GM20431 (cell line): ENCODE results near the gene GARS1.
"Not testable (repeated sequence)": the region's sequence is repeated elsewhere in the genome, so short reads cannot be mapped to it uniquely, and the experiment has no call there.

ENCODE experiments used
- in situ Hi-C: fragments of 300-500 bp; cut with MseI, MboI; formaldehyde crosslinking; loops from one replicate; pipeline ENCODE4 v1.15.0; 2020; ENCODE audit warnings: low sequenced_read_pairs; ENCODE audit not compliant: unreplicated experiment

GARS1 gene

GRCh38 chr7:30572212-30572841, 22.4 kb upstream of the GARS1 start:
- in situ Hi-C loops, result no loop called here

DNA sequence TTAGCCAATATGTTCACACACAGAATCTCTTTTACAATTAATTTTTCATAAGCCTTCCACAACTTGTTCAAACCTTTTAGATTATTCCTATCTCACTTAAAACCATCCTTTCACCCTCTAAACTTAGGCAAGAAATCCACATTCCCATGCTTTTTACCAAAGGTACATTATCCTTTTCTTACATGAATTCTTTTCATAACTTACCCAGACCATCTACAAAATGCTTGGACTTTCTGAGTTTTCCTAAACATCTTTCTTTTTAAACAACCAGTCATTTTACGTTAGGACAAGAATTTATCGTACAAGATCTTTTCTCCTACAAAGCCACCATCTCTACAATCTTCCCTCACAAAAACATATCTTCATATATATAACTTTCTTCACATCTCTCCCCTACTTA, 18.8 kb upstream of the GARS1 start:
- in situ Hi-C loops, result no loop called here

GRCh38 chr7:30583181-30583580, 11.5 kb upstream of the GARS1 start:
- in situ Hi-C loops, result no loop called here

DNA sequence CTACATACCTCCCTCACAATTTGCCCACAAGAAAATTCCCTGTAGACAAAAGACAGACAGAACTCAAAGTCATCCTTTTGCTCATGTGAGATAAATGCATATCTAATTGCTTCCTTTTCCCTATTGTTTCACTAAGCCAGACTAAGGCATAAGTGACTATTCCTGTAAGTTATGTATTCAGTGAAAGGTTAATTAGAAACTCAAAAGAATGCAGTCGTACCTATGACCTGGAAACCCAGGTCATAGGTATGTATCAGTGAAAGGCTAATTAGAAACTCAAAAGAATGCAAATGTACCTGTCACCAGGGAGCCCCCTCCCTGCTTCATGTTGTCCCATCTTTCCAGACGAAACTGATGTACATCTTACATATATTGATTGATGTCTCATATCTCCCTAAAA, 10.3 kb upstream of the GARS1 start:
- in situ Hi-C loops, result no loop called here

DNA sequence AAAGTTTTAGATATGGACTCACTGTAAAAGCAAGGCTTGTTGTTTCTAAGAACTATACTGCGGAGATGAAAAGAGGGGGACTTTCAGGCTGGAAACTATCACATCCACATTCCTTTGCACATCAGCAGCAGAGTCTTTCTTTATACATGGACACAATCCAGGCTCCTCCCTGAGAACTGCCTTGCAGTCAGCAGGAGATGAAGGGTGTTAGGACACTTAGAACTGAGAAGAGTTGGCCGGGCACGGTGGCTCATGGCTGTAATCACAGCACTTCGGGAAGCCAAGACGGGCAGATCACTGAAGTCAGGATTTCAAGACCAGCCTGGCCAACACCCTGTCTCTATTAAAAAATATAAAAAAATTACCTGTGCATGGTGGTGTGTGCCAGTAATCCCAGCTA, 9.7 kb upstream of the GARS1 start:
- in situ Hi-C loops, result no loop called here

- in situ Hi-C loops, result no loop called here
These were observed 9.0 kb upstream of the GARS1 start for GRCh38 chr7:30585675-30586074.

- in situ Hi-C loops, result not testable (repeated sequence)
These were observed 7.1 kb upstream of the GARS1 start for GRCh38 chr7:30587547-30587946.

DNA sequence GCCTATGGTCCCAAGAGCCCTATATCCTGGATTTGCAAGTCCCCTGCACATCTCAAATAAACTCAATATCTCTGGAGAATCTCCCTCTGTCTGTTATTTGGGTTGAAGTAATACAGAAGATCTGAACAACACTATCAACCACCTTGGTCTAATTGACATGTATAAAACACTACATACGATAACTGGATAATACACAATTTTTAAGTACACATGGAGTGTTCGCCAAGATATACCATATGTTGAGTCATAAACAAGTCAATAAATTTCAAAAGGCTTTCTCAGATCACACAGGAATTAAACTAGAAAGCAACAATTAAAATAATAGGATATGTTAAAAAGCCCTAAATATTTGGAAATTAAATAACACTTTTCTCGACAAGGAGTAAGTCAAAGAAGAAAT, 5.6 kb upstream of the GARS1 start:
- in situ Hi-C loops, result no loop called here

- in situ Hi-C loops, result no loop called here
These were observed 584 bp upstream of the GARS1 start for GRCh38 chr7:30594048-30594539.

GRCh38 chr7:30595436-30596013, 847 bp downstream of the GARS1 start:
- in situ Hi-C loops, result no loop called here

- in situ Hi-C loops, result no loop called here
These were observed 1.4 kb downstream of the GARS1 start for GRCh38 chr7:30596014-30596641.

DNA sequence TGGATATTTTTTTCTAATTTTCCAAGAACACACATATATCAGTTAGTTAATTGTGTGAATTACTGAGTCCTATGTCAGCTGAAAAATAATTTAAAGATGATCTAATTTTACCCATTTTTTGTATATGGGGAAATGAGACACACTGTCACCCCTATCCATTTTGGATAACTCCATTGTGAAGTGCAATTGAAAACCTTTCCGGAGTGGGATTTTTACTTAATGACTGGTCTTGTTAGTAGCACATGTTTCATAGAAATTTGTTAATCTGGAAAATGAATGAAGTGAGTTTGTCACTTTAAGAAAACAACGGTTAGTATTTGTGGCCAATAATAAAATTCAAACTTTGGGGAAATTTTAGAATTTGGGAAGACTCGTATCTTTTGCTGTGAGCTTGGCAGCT, 2.0 kb downstream of the GARS1 start:
- in situ Hi-C loops, result no loop called here

DNA sequence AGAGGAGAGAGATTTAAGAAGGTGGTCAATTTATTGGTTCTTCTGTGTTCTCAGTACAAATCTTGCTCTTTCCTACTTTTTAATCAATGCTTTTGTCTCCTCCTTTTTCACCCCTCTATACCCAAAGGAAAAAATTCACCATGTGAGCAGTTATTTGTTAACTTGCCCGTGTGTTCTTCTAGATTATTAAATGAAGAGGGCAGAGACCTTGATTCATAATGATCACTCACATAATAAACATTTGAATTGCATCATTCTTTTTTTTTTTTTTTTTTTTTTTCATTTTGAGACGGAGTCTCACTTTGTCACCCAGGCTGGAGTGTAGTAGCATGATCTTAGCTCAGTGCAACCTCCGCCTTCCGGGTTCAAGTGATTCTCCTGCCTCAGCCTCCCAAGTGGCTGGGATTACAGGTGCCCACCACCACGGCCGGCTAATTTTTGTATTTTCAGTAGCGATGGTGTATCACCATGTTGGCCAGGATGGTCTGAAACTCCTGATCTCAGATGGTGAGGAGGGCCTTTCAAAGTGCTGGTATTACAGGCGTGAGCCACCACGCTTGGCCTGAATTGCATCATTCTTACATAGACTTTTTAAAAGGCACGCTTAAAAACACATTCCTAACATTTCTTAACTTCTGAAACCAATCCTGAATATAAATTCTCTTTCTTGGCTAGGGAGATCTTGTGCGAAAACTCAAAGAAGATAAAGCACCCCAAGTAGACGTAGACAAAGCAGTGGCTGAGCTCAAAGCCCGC, 3.6 kb downstream of the GARS1 start:
- in situ Hi-C loops, result no loop called here

GRCh38 chr7:30604901-30605300, 10.2 kb downstream of the GARS1 start:
- in situ Hi-C loops, result no loop called here

- in situ Hi-C loops, result no loop called here
These were observed 11.2 kb downstream of the GARS1 start for GRCh38 chr7:30605832-30606231.

DNA sequence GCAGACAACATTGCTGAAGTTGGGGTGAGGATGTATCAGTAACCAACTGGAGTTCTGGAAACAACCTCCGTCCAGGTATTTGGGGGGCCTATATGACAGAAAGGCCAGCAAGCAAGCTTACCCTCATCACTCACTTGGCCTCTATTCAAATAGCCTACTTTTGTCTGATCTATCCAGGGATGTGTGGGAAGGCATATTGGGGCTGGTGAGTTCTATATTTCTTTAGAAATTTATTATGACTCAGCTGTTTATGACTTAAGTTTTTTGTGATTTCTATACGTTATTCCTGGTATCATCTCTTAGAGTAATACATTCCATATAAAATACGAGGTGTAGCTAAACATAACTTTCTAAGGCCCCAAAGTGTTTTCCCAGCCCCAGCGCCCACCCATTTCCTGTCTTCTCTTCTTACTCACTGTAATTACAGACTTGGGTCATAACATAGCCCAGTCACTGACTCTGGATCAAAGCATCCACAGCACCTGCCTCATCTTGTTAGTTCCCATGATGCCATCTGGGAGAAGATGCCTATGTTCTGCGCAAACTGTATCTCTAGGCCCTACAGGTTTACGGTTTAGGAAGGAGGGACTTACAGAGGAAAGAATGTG, 18.1 kb downstream of the GARS1 start:
- in situ Hi-C loops, result no loop called here

DNA sequence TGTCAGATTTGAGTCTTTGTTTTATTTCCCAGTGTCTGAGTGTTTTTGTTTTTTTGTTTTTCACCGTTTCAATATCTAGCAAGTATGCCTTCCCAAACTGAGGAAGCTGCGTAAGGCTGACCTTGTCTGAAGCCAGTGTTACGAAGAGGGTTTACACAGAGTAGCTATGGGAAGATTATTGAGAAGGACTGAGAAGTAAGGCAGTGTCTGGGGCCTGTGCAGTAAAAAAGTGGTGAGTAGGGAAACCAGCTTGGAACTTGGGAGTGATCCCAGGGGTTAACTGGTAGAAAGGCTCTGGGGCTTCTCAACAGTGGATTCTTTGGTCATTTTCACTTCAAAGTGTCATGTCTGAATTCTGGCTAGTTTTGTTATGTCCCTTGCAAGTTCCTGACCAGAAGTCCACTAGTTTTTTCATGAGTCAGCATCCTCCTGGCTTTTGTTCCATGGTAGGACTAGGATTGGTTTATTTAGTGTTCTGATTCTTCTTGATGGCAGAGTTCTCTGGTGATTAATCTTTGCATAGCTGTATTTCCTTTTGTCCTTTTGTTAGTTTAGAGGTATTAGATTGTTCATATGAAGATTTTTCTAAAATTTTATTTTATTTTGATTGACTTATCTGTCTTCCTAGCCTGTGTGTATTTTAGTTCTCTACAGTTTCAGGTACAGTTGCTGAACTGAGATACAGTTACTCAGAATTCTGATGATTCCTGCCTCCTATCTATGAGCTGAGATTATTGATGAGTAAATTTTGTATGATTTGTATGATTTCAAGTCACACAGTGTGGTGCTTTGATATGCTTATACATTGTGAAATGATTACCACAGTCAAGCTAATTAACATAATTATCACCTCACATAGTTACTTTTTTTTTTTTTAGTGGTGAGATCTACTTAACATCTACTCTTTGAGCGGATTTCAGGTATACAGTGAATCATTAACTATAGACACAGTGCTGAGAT, 19.0 kb downstream of the GARS1 start:
- in situ Hi-C loops, result no loop called here

- in situ Hi-C loops, result no loop called here
These were observed 21.6 kb downstream of the GARS1 start for GRCh38 chr7:30616318-30616717.

- in situ Hi-C loops, result no loop called here
These were observed 22.7 kb downstream of the GARS1 start for GRCh38 chr7:30617359-30617758.
